HG03439 (cell line): ENCODE results near the gene PADI4.
"Not testable (repeated sequence)": the region's sequence is repeated elsewhere in the genome, so short reads cannot be mapped to it uniquely, and the experiment has no call there.

Experiments
- ATAC-seq: cut with Tn5 transposase; IDR thresholded peaks from one replicate; pipeline ENCODE4 v1.9.1; 2021; ENCODE audit warnings: mild to moderate bottlenecking, moderate library complexity; ENCODE audit not compliant: unreplicated experiment

Gene PADI4

GRCh38 chr1:17375651-17376050 lies 67.7 kb downstream of the PADI4 start:
- no peak for ATAC-seq

GRCh38 chr1:17377325-17377953 lies 69.4 kb downstream of the PADI4 start:
- no peak for ATAC-seq

GRCh38 chr1:17381161-17381560 lies 73.2 kb downstream of the PADI4 start:
- ATAC-seq = no peak

GRCh38 chr1:17392199-17392740 lies 84.3 kb downstream of the PADI4 start:
- no peak for ATAC-seq

GRCh38 chr1:17393230-17393629 lies 85.2 kb downstream of the PADI4 start:
- ATAC-seq = no peak

GRCh38 chr1:17397910-17398695 lies 90.1 kb downstream of the PADI4 start:
- ATAC-seq = no peak

- ATAC-seq = no peak
These were observed 92.8 kb downstream of the PADI4 start for GRCh38 chr1:17400725-17401341.

- ATAC-seq = no peak
These were observed 93.8 kb downstream of the PADI4 start for GRCh38 chr1:17401841-17402240.

- ATAC-seq = no peak
These were observed 95.1 kb downstream of the PADI4 start for GRCh38 chr1:17403081-17403480.

- no peak for ATAC-seq
These were observed 96.2 kb downstream of the PADI4 start for GRCh38 chr1:17404034-17404684.

GRCh38 chr1:17404820-17405219 lies 96.8 kb downstream of the PADI4 start:
- ATAC-seq = no peak

- no peak for ATAC-seq
These were observed 98.1 kb downstream of the PADI4 start for GRCh38 chr1:17405898-17406759.

GRCh38 chr1:17406760-17407475 lies 98.9 kb downstream of the PADI4 start:
- ATAC-seq = not testable (repeated sequence)

GRCh38 chr1:17407786-17408514 lies 100.0 kb downstream of the PADI4 start:
- not testable (repeated sequence) for ATAC-seq

- ATAC-seq = no peak
These were observed 101.4 kb downstream of the PADI4 start for GRCh38 chr1:17409391-17409811.

GRCh38 chr1:17412093-17412870 lies 104.3 kb downstream of the PADI4 start:
- ATAC-seq = no peak
